ENCODE data around the gene HSPG2.

The HSPG2 gene

DNA sequence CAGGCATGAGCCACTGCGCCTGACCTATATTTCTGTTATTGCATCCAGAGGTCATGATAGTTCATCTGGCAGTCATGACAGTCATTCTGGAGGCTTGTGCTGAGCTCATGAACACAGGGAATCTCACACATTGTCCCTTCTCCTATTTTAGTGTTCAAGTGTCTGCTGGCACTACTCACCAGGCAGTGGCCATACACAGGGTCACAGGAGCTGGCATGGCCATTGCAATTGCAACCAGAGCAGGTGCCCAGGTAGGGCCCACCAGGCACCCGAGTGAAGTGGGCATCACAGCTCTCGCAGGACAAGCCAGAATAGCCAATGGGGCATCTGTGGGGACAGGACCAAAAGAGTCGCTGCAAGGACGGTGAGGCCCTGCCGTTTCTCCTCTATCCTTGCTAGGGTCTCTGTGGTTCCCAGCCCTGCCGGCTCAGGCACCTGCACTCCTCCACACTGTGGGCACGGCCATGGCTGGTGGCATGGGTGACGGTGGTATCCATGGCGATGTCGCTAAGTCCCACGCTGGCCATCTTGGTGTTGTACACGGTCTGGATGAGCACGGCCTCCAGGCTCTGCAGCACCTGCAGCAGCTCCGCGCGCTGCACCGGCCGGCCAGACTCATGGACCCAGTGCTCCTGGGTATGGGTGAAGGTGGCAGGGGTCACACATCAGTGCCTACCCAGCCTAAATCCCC, 57.0 kb downstream of the HSPG2 start:
- DNase-seq (ENCODE audit: low spot score): no peak

DNA sequence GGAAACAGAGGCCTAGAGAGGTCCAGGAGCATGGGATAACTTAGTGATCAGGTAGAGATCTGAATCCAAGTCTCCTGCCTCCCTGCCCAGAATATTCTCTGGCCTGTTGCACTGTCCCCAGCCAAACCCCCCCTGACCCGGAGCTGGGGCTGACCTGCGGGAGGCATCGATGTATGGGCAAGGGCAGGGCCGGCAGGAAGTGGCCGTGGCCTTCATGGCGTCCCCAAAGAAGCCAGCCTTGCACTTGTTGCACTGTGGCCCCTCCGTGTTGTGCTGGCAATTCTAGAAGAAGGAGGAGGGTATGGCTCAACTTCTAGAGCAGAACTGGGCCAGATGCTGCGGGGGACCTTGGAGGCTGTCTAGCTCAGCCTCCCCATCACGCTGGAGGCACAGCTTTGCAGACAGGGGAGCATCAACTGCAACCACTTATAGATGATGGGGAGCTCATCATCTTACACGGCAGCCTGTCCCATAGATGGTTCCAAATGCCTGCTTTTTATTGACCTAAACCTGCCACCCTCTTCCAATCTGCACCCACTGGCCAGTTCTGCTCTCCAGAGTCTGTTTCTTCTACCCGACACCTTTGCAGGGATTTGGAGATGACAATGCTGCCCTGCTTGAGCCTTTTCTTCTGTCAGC, 58.2 kb downstream of the HSPG2 start:
- no peak for DNase-seq (ENCODE audit: low spot score)

DNA sequence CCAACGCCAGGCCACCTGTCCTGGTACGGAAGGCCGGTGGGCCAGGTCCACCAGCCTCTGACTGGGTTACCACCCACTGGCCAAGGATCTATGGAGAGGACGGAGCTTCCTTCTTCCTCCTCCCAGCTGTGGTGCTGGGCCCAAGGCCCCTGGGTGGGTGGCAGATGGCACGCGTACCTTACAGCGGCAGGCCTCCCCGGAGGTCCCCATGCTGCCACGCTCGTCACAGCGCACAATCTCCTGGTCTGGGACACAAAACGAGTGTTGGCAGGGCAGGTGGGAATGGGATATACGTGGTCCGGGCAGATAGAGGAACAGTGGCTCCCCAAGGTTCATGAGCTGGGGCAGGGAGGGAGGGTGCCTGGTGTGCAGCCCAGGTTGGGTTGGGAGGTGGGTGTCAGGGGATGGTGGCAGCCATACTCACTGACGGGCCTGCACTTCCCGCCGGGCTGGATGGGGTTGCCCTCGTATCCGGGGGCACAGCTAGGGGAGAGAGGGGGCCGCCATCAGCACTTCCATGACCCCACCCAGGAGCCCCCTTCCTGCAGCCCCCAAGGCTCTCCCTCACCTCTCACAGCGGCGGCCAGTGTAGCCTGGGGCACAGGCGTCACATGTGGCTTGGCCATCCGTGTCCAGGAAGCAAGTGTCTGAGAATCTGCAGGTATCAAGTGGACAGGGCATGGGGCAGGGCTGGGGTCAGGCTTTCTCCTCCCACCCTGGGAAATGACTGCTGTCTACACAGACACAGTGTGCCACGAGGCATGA, 58.9 kb downstream of the HSPG2 start:
- no peak for DNase-seq (ENCODE audit: low spot score)

DNA sequence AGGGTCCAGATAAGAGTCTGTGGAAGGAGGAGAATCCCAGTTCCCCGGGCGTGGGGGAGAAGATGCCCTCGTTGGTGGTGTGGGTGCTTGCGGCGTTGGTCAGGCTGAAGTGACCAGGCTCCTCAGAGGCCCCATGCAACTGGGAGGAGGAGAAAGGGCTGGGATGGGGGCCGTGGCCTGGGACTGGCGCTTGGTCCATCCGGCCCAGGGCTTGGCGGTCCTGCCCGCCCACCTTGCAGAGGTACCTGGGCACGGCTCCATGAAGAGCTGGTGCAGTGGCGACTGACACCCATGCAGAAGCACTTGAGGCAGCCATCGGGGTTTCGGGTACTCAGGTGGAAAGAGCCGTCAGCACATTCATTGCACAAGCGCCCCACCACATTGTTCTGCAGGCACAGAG, 60.8 kb downstream of the HSPG2 start:
- no peak for DNase-seq (ENCODE audit: low spot score)

DNA sequence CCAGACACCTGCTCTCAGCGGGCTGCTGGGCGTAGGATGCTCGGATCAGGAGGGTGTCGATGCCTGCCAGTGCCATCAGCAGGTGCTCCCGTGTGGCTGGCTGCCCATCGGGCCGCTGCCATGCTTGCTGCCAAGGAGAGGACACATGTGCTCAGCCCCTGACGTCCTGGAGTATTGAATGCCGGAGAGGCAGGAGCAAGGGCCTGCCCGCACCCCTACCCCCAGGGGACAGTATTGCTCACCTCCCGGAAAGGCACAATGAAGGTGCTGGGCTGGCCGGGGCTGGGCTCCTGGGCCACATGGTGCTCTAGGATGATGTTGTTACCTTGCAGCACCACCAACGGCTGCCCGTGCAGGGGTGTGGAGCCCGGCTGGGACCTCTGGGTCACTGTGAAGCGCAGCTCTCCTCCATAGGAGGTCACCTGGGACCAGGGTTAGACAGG, 61.5 kb downstream of the HSPG2 start:
- no peak for DNase-seq (ENCODE audit: low spot score)

DNA sequence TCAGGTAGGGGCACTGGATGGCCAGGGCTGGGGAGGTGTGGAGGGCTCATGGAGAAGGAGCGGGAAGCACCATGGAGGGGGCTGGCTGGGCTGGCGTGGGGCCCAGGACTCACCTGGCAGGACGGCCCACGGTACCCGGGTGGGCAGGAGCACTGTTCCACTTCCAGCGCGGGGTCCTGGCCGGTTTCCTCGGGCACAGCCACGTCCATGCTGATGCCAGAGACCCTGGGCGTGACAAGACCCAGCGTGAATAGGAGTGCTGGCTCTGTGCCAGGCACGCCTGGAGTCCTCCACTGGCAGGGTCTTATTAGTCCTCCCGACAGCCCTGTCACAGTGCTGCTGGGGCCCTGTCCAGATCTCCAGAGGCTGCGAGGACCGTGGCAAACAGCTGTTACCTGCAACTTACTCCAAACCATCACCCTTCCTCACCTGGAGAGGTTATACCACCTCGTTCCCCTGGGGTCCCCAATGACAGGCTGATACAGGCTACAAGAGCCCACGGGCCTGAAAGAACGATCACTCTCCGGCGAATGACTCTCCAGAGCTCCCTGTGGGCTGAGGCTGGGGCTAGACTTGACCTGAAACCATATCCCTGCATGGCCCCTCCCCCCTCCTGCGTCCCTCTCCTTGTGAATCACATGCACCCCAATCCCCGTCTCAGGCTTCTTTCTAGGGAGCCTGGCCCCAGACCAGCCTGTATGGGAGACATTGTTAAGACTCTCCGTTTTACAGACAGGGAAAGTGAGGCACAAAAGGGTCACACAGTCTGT, 62.1 kb downstream of the HSPG2 start:
- no peak for DNase-seq (ENCODE audit: low spot score)

DNA sequence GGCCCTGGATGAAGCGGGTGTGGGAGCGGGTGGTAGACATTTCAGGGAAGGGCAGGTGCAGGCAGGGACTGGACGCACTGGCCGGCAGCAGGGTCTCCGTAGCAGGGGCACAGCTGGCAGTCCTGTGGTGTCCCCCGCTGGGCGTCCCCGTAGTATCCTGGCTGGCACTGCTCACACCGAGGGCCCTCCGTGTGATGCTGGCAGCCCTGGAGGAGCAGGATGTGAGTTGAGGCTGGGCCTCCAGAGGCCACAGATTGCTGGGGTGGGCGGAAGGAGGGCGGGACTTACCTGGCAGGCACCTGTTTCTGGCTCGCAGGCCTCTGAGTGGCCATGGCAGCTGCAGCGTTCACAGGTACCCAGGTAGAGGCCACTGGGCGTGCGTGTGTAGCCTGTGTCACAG, 62.8 kb downstream of the HSPG2 start:
- DNase-seq (ENCODE audit: low spot score): no peak

DNA sequence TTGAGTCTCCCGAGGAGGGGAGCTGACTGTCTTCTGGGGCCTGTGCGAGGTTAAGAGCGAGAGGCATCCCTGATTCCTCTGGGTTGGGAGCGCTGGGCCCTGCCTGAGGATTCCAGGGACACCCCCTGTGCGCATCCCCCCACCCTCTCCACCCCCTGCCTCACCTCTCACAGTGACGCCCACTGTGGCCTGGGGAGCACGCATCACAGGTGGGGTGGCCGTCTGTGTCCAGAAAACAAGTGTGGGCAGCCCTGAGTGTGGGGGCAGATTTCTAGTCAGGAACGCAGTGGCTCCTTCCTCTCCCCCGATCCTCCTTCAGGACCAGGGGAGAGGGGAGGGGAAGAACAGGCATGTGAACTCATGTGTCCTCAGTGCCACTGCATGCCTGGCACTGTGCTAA, 63.3 kb downstream of the HSPG2 start:
- no peak for DNase-seq (ENCODE audit: low spot score)

DNA sequence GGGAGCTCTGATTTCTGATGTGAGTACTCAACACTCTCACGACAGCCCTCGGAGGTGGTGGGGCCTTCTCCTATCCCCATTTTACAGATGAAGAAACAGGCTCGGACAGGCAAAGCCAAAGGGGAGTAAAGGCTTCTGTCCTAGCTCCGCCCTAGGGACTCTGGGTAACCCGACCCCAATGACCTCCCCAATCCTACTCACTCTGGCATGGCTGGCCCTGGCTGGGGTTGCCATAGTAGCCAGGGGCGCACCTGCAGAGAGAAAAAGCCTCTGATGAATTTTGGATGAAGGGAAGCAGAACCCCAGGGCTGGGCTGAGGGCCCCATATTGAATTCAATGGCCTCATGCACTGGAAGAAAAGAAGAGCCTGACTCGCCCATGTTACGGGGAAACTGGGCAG, 63.9 kb downstream of the HSPG2 start:
- no peak for DNase-seq (ENCODE audit: low spot score)

DNA sequence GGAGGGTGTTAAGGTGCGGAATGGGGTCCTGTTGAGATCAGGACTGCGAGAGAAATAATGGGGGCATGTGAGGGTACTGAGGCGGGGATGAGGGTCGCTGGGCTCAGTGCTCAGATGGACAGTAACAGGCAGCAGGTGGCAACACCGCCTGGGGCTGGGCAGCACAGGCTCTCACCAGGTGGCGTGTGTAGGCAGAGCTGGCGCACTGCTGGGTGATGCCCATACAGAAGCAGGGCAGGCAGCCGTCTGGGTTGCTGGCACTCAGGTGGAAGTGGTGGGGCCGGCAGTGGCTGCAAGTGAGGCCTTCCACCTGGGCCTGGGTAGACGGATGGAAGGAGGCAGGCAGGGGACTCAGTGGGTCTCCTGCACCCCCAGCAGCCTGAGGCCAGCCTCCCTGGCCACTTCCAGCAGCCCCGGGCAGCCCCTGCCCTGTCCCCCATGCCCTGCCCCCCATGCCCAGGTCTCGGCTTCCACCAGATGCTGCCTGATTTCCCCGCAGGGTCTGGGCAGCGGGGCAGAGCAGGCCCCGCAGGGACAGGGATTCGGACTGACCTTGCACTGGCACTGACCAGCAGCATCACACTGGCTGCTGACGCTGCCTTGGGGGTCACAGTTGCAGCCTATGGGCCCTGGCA, 64.5 kb downstream of the HSPG2 start:
- DNase-seq (ENCODE audit: low spot score): no peak

DNA sequence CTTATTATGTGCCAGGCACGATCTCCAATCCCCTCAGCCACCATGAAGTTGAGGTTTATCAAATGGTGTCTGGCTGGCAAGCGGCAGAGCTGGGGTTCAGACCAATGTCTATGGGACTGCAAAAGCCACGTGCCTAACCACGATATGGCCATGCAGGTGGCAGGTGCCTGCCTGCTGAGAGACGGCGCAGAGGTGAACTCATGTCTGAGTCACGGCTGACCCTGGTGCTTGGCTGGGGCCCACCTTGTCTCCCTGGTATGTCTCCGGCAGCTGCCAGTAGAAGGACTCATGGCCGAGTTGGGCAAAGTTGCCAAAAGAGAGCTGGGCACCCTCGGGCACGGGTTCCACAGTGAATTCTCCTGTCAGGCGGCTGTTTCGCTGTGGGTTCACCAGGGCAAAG, 65.2 kb downstream of the HSPG2 start:
- DNase-seq (ENCODE audit: low spot score): no peak

DNA sequence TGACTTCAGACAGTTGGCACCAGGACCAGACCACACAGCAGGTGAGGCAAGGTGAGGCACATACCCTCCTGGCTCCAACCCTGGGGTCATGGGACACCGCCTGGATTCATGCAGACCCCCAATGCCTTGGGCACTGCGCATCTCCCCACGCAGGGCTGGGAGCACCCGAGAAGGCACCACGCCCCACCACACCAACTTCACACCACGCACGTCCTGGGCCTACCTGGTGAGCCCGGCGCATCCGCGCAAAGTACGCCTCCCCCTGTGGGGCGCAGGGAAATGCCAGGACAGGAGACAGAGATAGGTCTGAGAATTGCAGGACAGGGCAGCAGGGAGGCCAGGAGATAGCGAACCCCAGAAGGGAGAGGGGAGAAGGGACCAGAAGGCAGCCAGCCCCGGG, 66.5 kb downstream of the HSPG2 start:
- DNase-seq (ENCODE audit: low spot score): no peak

DNA sequence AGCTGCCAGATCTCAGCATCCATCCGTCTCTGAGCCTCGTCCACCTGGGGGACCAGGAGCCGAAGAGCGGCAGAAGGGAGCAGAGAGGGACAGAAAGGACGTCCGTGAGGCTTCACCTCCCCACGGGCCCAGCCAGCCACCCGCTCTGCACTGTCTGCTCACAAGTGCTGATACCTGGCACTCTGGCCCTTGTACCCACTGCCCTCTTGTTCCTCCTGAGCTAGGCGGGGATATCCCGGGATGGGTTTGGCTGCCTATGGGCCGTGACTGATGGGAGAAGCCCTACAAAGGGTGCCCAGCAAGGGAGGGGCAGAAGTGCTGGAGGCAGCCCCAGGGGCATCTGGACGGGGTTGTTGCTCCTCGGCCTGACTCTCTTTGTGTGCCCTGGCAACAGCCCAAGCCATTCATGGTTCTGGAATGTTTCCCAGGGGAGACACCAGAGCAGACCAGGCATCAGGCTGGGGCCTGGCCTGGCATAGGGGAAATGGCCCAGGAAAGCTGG, 67.4 kb downstream of the HSPG2 start:
- no peak for DNase-seq (ENCODE audit: low spot score)

DNA sequence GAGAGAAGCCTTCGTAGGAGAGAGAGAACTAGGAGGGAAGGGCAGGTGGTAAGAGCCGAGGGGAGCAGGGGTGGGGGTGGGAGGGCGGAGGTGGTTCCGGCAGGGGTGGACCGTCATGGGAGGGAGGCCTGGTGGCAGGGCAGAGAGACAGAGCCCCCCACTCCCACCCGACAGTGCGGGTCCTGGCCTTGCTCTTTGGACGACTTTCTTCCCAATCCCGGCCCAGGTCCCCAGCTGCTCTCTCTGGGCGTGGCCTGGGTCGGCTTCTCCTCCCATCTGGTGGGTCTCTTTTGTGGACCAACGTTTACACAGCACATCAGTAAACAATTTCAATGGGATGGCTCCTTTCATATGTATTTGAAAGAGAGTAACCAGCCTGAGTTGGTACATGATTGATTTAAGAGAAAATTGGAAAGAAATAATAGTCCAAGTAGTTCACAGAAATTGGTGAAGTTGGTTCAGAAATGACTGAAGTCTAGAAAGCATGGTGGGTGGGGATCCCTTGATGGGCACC, 68.1 kb downstream of the HSPG2 start:
- no peak for DNase-seq (ENCODE audit: low spot score)

DNA sequence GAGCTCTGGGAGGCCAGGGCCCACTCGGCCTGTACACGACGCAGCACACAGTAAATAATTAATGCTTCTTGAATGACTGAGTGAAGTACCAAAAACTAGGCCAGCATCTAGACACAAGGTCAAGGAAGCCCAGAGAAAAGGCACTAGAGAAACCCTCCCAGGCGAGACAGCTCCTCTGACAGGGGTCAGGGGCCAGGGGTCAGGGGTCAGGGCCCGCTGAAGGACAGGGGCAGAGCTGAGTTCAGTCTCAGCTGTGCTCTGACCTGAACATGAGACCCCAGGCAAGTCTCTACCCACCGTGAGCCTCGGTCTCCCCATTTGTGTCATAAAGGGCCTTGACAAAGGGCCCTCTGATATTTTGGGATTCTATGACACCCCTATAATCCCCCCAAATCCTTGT, 68.6 kb downstream of the HSPG2 start:
- DNase-seq (ENCODE audit: low spot score): no peak

DNA sequence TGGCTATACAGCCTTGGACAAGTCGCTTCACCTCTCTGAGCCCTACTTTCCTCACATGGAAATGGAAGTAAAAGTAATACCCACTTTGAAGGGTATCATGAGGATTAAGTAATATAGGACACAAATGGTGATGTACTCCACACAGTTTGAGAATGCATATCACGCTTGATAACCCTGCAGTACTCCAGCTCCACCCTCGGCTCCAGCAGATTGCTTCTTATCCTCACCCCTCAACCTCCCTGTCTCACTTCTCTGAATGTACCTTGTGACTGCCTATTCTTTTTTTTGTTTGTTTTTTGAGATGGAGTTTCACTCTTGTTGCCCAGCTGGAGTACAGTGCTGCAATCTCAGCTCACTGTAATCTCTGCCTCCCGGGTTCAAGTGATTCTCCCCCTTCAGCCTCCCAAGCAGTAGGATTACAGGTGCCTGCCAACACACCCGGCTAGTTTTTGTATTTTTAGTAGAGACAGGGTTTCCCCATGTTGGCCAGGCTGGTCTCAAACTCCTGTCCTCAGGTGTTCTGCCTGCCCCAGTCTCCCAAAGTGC, 69.6 kb downstream of the HSPG2 start:
- no peak for DNase-seq (ENCODE audit: low spot score)

DNA sequence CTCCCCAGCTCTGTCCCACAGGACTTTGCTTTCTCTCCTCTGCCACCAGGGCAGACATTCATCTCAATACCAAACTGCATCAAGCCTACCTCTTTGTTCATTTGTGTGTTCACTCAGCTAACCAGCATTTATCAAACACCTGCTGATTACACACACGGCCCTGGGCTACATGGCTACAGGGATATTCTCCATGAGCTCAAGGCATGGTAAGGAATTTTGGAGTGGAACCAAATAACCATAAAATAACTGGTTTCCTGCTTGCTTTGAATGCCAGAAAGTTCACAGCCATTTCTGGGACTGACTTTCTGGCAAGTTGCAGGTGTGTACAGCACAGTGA, 70.4 kb downstream of the HSPG2 start:
- no peak for DNase-seq (ENCODE audit: low spot score)

DNA sequence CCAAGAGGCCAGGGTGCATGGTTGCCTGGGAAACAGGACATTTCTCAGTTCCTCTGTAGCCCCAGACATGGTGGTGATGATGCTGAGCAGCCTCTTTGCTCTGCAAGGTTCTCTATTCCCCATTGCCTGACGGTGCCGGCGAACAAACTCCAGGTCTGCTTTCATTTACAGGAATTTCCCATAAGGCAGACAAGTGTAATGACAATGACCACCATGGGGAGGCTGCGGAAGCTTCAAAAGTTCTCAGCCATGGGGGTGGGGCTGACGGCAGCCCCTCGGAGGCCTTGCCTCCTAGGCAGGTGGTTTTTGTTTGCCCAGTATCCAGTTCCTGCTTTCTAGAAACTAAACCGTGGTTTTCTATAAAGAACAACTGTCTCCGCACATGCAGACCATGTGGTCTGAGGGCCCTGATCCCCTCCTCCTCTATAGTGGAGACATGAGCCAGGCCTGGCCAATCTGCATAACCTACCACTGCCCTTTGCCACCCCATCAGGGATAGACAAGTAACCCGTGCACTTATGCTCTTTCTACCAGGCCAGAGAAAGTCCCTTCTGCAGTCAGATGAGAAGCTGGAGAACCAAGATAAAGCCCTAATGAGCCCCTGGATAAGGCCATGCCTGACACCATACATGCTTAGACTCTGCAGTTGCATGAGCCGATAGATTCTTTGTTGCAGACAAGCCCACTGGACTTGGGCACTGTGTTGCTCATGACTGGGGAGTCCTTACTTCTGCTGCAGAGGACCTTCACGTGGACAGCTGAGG, 71.0 kb downstream of the HSPG2 start:
- peak; percentile 70 for DNase-seq (ENCODE audit: low spot score)

DNA sequence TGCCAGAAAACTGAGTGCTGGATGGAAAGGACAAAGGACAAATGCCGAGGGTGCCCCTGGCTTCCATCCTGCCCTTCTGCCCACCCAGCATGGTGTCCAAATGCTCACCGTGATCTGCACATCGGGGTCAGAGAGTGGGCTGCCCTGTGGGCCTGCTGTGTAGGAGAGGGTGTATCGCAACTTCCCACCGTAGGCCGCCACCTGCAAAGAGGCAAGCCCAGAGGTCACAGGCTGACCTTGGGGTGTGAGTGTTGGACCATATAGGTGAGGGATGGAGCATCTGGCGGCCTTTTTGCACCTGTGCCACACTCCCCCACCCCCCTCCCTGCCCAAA, 71.5 kb downstream of the HSPG2 start:
- no peak for DNase-seq (ENCODE audit: low spot score)

DNA sequence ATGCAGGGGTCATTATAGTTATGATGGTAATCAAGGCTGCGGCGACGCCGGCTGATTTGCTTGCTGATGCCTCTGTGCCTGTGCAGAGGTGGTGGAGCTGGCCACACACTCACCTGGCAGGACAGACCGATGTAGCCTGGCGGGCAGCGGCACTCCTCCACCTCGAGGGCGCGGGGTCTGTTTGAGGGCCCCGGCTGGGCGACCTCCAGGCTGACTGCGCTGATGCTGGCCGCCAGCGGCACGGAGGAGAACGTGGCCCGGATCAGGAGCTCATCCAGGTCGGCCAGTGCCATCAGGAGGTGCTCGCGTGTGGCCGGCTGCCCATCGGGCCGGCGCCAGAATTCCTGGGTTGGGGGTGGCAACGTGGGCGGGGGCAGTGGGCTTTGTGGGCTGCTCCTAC, 72.4 kb downstream of the HSPG2 start:
- DNase-seq (ENCODE audit: low spot score): no peak

DNA sequence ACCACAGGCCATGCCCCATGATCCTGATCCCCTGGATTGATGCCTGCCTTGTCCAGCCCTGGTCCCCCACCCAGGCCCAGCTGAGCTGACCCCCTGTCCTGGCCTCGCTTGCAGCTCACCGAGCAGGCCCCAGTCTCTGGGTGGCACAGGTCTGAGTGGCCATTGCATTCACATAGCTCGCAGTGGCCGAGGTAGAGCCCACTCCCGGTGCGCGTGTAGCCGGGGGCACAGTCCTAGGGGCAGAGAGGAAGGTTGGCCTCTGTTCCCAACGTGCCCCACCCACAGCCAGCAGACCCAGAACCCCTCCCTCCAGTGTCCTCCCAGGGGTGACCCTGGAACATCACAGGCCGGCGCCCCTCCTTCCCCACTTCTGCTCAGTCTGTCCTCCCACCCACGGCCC, 73.1 kb downstream of the HSPG2 start:
- DNase-seq (ENCODE audit: low spot score): no peak
